SKM-1 treated with dmso at 0.1 percent for 144 hours (cell line): Measurements from ENCODE around the gene GFY.

Experiments
- DNase-seq: peaks from one replicate; lab custom pipeline; 2025; ENCODE audit not compliant: unreplicated experiment; lab: John Stamatoyannopoulos, UW

The GFY gene

GRCh38 chr19:49425178-49425577 is at the start of gene GFY:
TSS of gene GFY (plus strand) at chr19:49425388. CDS start at chr19:49426431, 1,043 bp downstream.
- DNase-seq, result no peak

- no peak for DNase-seq
These were observed 46.7 kb upstream of the GFY start for GRCh38 chr19:49378512-49378911.

GRCh38 chr19:49380391-49380790 is 44.8 kb upstream of the GFY start:
- no peak for DNase-seq

- no peak for DNase-seq
These were observed 42.5 kb upstream of the GFY start for GRCh38 chr19:49382639-49383038.

- no peak for DNase-seq
These were observed 41.6 kb upstream of the GFY start for GRCh38 chr19:49383599-49383998.

- DNase-seq, result no peak
These were observed 37.2 kb upstream of the GFY start, which contains the start of gene KASH5 for GRCh38 chr19:49387936-49388372. TSS of gene KASH5 (plus strand) at chr19:49388249. CDS start at chr19:49390884, 2,635 bp downstream.

GRCh38 chr19:49389406-49389805 is 35.8 kb upstream of the GFY start:
- DNase-seq, result no peak

GRCh38 chr19:49390131-49390928 is 34.9 kb upstream of the GFY start:
- DNase-seq, result no peak

- no peak for DNase-seq
These were observed 34.2 kb upstream of the GFY start for GRCh38 chr19:49390929-49391359.

- DNase-seq, result peak; percentile 38
These were observed 33.4 kb upstream of the GFY start for GRCh38 chr19:49391581-49392399.

GRCh38 chr19:49393881-49394280 is 31.3 kb upstream of the GFY start:
- no peak for DNase-seq

- DNase-seq, result no peak
These were observed 29.4 kb upstream of the GFY start for GRCh38 chr19:49395581-49396407.

- no peak for DNase-seq
These were observed 28.3 kb upstream of the GFY start for GRCh38 chr19:49396738-49397505.

- DNase-seq, result no peak
These were observed 27.1 kb upstream of the GFY start for GRCh38 chr19:49398001-49398615.

GRCh38 chr19:49398931-49399330 is 26.3 kb upstream of the GFY start:
- DNase-seq, result no peak

- no peak for DNase-seq
These were observed 25.2 kb upstream of the GFY start for GRCh38 chr19:49400029-49400428.

- DNase-seq, result no peak
These were observed 21.6 kb upstream of the GFY start for GRCh38 chr19:49403404-49404187.

- DNase-seq, result no peak
These were observed 18.1 kb upstream of the GFY start for GRCh38 chr19:49407079-49407478.

- no peak for DNase-seq
These were observed 17.6 kb upstream of the GFY start for GRCh38 chr19:49407482-49408015.
